GM21381 (cell line): ENCODE measurements around the gene SERAC1.
"Not testable (repeated sequence)": the region's sequence is repeated elsewhere in the genome, so short reads cannot be mapped to it uniquely, and the experiment has no call there.

Source experiments
- ATAC-seq: cut with Tn5 transposase; IDR thresholded peaks from one replicate; pipeline ENCODE4 v1.9.1; 2021; ENCODE audit warnings: mild to moderate bottlenecking, moderate library complexity; ENCODE audit not compliant: unreplicated experiment

The SERAC1 gene

DNA sequence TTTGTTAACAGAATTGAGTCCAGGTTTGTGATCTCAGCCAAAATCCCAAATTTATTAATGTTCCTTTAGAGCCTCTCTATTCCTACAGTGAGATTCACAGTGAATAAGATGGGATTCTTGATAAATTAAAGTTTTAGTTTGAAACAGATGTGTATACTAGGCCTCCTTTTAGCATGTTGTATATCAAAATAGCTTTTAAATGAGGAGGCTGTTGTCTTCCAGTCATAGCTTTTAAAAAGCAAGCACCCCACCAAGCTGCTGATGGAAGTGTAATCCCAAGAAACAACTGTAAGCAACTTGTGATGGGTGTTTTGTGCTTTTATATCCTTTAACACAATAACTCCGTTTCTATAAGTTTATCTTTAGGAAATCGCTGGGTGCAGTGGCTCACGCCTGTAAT, 7.0 kb upstream of the SERAC1 start:
- ATAC-seq, result no peak

- no peak for ATAC-seq
These were observed 6.5 kb upstream of the SERAC1 start for GRCh38 chr6:158174514-158174913.

DNA sequence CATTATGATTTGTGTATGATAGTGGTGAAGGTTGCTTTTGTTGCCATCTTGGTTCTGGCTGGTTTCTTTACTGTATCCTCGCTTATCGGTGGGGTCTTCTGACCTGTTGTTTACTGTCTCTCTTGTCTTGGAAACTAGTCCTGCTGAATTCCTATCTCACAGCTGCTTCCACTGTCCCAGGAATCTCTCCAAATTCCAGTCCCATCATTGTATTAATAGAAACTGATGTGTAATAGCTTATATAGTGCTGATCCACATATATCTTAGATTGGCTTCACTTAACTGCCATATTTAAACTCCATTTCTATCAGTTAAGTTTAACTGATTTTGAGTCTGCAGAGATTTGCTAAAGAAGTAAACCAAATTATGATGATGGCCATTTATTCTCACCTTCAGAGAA, 6.0 kb upstream of the SERAC1 start:
- no peak for ATAC-seq

- ATAC-seq, result no peak
These were observed 3.9 kb upstream of the SERAC1 start for GRCh38 chr6:158172001-158172400.

- ATAC-seq, result no peak
These were observed 2.6 kb upstream of the SERAC1 start for GRCh38 chr6:158170656-158171081.

DNA sequence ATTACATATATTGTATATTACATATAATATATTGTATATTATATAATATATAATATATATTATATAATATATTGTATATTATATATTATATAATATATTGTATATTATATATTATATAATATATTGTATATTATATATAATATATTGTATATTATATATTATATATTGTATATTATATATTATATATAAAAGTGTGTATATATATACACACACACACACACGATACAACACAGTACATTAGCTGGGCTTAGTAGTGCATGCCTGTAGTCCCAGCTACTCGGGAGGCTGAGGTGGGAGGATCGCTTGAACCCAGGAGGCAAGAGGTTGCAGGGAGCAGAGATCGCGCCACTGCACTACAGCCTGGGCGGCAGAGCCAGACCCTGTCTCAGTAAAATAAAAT, 1.6 kb upstream of the SERAC1 start:
- not testable (repeated sequence) for ATAC-seq

DNA sequence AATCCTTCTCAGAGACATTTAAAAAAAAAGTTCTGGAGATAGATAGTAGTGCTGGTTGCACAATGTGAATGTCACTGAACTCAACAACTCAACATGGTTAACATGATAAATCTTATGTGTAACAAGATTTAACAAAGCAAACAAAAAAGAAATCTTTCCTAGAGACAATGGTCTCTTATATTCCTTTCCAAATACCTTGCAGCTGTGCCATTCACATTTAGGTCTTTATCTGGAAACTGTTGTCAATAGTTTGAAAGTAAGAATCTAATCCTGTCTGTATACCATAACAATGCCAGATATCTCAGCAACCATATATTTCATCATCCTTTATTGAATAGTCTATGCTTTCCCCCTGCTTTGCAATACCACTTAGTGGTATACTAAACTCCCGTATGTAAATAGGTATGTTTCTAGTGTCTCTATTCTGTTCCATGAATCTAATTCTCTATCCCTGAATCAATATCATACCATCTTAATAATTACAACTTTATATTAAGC, 2.1 kb downstream of the SERAC1 start:
- no peak for ATAC-seq

- ATAC-seq, result no peak
These were observed 3.4 kb downstream of the SERAC1 start for GRCh38 chr6:158164579-158165170.

GRCh38 chr6:158161566-158162254, 6.4 kb downstream of the SERAC1 start:
- ATAC-seq, result no peak

DNA sequence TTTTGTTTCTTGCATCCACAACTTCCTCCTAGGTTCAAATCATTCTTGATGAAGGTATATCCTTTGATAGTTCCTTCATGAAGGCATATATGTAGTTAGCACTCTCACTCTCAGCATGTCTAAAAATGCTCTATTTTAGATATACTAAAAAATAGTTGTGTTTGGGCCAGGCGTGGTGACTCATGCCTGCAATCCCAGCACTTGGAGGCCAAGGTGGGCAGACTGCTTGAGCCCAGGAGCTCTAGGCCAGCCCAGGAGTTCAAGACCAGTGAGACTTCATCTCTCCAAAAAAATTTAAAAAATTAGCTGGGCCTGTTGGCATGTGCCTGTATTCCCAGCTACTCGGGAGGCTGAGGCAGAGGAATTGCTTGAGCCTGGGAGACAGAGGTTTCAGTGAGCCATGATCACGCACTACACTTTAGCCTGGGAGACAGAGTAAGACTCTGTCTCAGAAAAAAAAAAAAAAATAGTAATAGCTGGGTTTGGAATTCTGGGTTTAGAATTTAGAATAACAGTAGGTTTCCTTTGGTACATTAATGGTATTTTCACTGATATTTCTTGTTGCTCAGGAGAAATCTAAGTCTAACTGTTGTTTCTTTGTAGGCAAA, 7.0 kb downstream of the SERAC1 start:
- ATAC-seq, result no peak

- no peak for ATAC-seq
These were observed 9.3 kb downstream of the SERAC1 start for GRCh38 chr6:158158748-158159147.

DNA sequence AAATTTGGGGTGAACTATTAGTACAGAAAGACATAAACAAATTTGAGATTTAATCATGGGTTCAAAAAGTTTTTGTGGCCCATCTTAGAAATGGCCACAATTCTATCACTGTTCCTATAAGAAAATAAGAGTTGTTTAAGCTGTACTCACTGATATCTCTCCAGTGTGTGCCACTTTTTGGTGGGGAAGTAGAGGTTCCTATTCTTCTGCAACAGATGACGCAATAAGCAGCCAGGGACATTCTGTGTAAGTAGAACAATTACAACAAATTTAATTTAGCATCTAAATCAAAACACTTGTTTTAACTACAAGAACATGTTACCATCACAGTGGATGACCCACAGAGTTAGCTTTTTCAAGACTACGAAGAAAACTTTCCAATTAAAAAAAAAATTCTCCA, 9.9 kb downstream of the SERAC1 start:
- no peak for ATAC-seq

DNA sequence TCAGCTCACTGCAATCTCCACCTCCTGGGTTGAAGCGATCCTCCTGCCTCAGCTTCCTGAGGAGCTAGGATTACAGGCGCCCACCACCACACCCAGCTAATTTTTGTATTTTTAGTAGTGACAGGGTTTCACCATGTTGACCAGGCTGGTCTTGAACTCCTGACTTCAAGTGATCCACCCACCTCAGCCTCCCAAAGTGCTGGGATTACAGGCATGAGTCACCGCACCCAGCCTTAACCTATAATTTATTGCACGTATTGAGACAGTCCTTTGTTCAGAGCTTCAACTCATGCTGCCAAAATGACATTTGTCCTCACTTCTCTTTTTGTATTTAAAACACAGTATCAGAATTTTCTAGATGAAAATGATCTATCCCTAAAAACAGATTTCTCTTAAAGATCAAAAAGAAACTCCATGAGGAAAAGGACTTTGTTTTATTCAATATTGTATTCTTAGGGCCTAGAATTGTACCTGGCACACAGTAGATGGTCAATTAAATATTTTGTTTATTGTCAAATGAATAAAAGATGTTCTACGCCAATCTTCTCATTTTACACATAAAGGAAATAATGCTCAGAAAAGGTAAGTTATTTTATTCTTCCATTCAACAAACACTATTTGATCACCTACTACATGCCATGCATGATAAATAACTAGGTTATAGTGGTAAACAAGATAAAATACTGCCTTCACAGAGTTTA, 10.8 kb downstream of the SERAC1 start:
- ATAC-seq, result no peak

DNA sequence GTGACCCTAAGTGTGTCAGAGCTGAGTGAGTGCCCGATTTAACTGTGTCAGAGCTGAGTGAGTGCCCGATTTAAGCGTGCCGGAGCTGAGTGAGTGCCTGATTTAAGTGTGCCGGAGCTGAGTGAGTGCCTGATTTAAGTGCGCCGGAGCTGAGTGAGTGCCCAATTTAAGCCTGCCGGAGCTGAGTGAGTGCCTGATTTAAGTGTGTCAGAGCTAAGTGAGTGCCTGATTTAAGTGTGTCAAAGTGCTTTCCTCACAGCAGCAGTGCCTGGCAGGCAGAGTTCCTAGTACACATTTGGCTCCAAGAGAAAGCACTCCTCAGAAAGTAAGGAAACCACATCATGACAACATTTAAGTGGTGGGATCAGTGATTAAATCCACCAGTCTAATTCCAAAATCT, 13.2 kb downstream of the SERAC1 start:
- no peak for ATAC-seq

DNA sequence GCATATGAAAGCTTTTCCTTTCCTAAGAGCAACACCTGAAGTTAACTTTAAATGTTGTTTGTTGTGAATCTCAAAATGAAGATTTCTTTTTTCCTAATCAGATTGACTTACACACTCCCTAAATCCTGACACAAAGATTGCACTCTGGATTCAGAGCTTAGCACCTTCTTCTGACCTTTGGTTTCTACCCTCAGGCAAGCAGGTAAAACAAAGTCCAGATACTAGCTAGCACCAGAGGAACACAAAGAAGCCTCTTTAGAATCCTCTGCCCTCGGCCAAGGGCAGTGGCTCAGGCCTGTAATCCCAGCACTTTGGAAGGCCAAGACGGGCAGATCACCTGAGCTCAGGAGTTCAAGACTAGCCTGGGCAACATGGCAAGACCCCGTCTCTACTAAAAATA, 14.5 kb downstream of the SERAC1 start:
- no peak for ATAC-seq

- ATAC-seq, result no peak
These were observed 15.4 kb downstream of the SERAC1 start for GRCh38 chr6:158152659-158153058.

DNA sequence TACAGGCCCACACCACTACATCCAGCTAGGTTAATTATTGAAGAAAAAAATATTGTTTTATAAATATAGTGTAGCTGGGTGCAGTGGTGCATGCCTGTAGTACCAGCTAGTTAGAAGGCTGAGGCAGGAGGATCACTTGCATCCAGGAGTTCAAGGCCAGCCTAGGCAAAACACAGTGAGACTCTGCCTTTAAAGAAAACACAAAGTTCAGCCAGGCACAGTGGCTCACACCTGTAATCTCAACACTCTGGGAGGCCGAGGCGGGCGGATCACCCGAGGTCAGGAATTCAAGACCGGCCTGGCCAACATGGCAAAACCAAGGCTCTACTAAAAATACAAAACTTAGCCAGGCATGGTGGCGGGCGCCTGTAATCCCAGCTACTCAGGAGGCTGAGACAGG, 16.0 kb downstream of the SERAC1 start:
- ATAC-seq, result not testable (repeated sequence)

DNA sequence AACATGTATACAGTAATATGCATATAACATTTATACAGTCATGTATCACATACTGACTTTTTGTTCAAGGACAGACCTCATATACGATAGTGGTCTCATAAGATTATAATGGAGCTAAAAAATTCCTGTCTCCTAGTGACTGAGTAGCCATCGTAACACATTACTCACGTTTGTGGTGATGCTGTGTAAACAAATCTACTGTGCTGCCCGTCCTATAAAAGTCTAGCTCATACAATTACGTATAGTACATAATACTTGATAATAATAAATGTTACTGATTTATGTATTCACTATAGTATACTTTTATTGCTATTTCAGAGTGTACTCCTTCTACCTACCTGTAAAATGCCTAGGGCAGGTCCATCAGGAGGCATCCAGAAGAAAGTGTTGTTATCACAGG, 17.4 kb downstream of the SERAC1 start:
- ATAC-seq, result no peak

GRCh38 chr6:158149641-158150040, 18.4 kb downstream of the SERAC1 start:
- ATAC-seq, result no peak

DNA sequence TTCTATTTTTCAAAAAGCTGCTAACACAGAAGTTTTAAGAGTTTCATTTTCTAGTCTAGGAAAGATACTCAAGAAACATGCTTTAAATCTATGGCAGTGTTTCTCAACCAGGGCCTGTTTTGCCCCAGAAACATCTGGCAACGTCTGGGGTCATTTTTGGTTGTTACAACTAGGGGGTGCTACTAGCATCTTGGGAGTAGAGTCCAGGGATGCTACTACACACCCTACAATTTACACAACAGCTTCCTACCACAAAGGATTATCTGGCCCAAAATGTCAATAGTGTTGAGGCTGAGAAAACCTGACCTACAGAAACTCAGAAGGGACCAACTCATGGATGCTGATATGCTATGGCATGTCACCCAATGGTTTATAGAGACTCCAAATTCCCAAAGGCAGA, 24.4 kb downstream of the SERAC1 start:
- ATAC-seq, result no peak

DNA sequence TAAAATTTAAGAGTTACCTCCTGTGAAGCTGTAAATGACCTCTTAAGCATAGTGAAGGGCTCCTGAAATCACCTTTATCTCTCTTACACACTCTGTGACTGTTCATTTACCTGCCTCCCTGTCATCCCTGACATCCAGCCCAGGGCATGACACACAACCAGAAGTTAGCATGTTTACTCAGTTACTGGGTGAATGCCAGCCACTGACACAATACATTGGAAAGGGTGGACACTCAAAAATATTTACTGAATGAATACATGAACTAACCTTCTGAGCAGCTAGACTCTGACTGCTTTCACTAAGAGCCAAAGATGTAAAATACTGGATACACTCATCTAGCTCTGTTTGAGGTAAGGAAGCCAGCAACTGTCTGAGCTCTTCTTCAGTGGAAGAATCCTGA, 25.3 kb downstream of the SERAC1 start:
- ATAC-seq, result no peak

DNA sequence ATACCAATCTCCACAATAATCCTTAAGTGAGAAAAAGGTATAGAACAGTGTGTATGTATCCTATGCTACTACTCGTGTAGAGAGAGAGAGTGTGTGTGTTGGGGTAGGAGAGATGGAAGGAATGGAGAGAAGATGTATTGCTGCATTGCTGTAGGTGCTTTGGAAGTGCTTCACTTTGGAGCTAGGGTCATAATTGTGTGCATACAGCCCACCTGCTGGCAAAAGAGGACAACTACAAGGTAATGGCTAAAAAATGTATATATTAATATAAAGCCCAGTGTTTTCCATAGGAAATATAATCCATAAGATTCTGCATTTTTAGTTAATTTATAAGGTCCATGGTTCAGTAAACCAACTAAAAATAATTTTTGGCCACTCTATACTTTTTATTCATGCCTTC, 36.1 kb downstream of the SERAC1 start:
- ATAC-seq, result no peak
